GM23338 (cell line): Measurements from ENCODE around the gene SH3GL2. TPM values are rescaled to one million over a fixed set of nuclear protein-coding genes. Genes with fewer than 3 reads are reported as not detected.
A peak's percentile ranks its signal among the peaks of the same experiment; 100 is the strongest.

Experiments used
- ATAC-seq: fragments of 200-7000 bp; cut with Tn5 transposase; 3 replicates; pipeline ENCODE4 v1.9.1; 2020
- DNase-seq: peaks from one replicate; pipeline ENCODE4 v3.0.0-alpha.2; 2015; ENCODE audit warnings: low spot score
- H2AFZ ChIP-seq: fragments of 200-600 bp; sonication (generic); 2 replicates; pipeline ENCODE4 v1.8.0; 2016; ENCODE audit warnings: antibody characterized with exemption, mild to moderate bottlenecking, moderate library complexity
- H3F3A ChIP-seq: fragments of 200-600 bp; sonication (generic); replicated peaks from 2 replicates; pipeline ENCODE4 v1.8.0; 2017; ENCODE audit warnings: antibody characterized with exemption, mixed run types, low read depth
- H3K27ac ChIP-seq: fragments of 200-600 bp; sonication (generic); 2 replicates; pipeline ENCODE4 v1.6.1; 2016; ENCODE audit warnings: low read depth
- H3K27me3 ChIP-seq: fragments of 200-600 bp; sonication (generic); 2 replicates; pipeline ENCODE4 v1.8.0; 2016; ENCODE audit warnings: mild to moderate bottlenecking, mixed run types, moderate library complexity; ENCODE audit not compliant: insufficient read depth
- H3K36me3 ChIP-seq: fragments of 200-600 bp; sonication (generic); 2 replicates; pipeline ENCODE4 v1.8.0; 2016; ENCODE audit warnings: mild to moderate bottlenecking; ENCODE audit not compliant: insufficient read depth
- H3K4me1 ChIP-seq: fragments of 200-600 bp; sonication (generic); 2 replicates; pipeline ENCODE4 v1.8.0; 2016; ENCODE audit warnings: mild to moderate bottlenecking, moderate library complexity; ENCODE audit not compliant: insufficient read depth
- H3K4me2 ChIP-seq: fragments of 200-600 bp; sonication (generic); 2 replicates; pipeline ENCODE4 v1.7.1; 2017; ENCODE audit warnings: mixed run types
- H3K4me3 ChIP-seq: fragments of 200-600 bp; sonication (generic); 2 replicates; pipeline ENCODE4 v1.6.1; 2016; ENCODE audit warnings: mixed run types
- H3K79me2 ChIP-seq: fragments of 200-600 bp; sonication (generic); replicated peaks from 2 replicates; pipeline ENCODE4 v1.8.0; 2017; ENCODE audit warnings: mild to moderate bottlenecking; ENCODE audit not compliant: insufficient read depth
- H3K9me2 ChIP-seq: fragments of 200-600 bp; sonication (generic); 2 replicates; pipeline ENCODE4 v1.8.0; 2017; ENCODE audit not compliant: insufficient read depth
- H4K20me1 ChIP-seq: fragments of 200-600 bp; sonication (generic); replicated peaks from 2 replicates; pipeline ENCODE4 v1.8.0; 2017; ENCODE audit warnings: mild to moderate bottlenecking; ENCODE audit not compliant: insufficient read depth
- H3K27ac Mint-ChIP-seq: 2 replicates; pipeline ENCODE4 v1.8.0; 2020; ENCODE audit warnings: inconsistent platforms, mild to moderate bottlenecking, moderate library complexity, mixed read lengths
- H3K27me3 Mint-ChIP-seq: 3 replicates; pipeline ENCODE4 v1.8.0; 2022; ENCODE audit warnings: low read depth, mild to moderate bottlenecking, moderate library complexity, mixed read lengths, inconsistent platforms; ENCODE audit not compliant: insufficient read depth, poor library complexity
- H3K36me3 Mint-ChIP-seq: 3 replicates; pipeline ENCODE4 v1.8.0; 2021; ENCODE audit warnings: low read depth, mild to moderate bottlenecking, inconsistent platforms, moderate library complexity, mixed read lengths
- H3K4me1 Mint-ChIP-seq: 3 replicates; pipeline ENCODE4 v1.8.0; 2020; ENCODE audit warnings: mild to moderate bottlenecking, inconsistent platforms, mixed read lengths
- H3K4me3 Mint-ChIP-seq: 3 replicates; pipeline ENCODE4 v1.8.0; 2021; ENCODE audit warnings: moderate library complexity, mild to moderate bottlenecking, inconsistent platforms, mixed read lengths
- H3K9me3 Mint-ChIP-seq: 3 replicates; pipeline ENCODE4 v1.8.0; 2020; ENCODE audit warnings: moderate library complexity, mild to moderate bottlenecking, inconsistent platforms, mixed read lengths
- CTCF ChIP-seq, 2 experiments: fragments of 200-600 bp in 1 of 2; sonication (generic) in 1 of 2; conservative IDR thresholded peaks; 2 replicates each; pipeline versions ENCODE4 v1.5.1 to v1.6.1; 2016 to 2017; ENCODE audit warnings: antibody characterized with exemption in 2 of 2, low read depth in 2 of 2, mild to moderate bottlenecking in 2 of 2, moderate library complexity in 1 of 2
- EZH2phosphoT487 ChIP-seq: fragments of 200-600 bp; sonication (generic); IDR thresholded peaks from one replicate; pipeline ENCODE4 v1.8.1; 2018; ENCODE audit warnings: antibody characterized with exemption; ENCODE audit not compliant: unreplicated experiment
- JUNB ChIP-seq: IDR thresholded peaks from one replicate; pipeline ENCODE4 v1.6.1; 2016; ENCODE audit warnings: antibody characterized with exemption; ENCODE audit not compliant: unreplicated experiment
- NANOG ChIP-seq: IDR thresholded peaks from 2 replicates; pipeline ENCODE4 v1.6.1; 2016; ENCODE audit warnings: antibody characterized with exemption, borderline replicate concordance
- STAT1 ChIP-seq: IDR thresholded peaks from one replicate; pipeline ENCODE4 v1.6.1; 2016; ENCODE audit warnings: antibody characterized with exemption; ENCODE audit not compliant: unreplicated experiment
- ZNF114 ChIP-seq: fragments of 250-450 bp; sonication (Bioruptor Pico); IDR thresholded peaks from 2 replicates; pipeline ENCODE4 v1.5.0; 2020; ENCODE audit warnings: mild to moderate bottlenecking, moderate library complexity
- ZNF331 ChIP-seq: fragments of 250-450 bp; sonication (Bioruptor Pico); IDR thresholded peaks from 2 replicates; pipeline ENCODE4 v1.5.0; 2020; ENCODE audit warnings: low read depth, mild to moderate bottlenecking, moderate library complexity
- ZNF462 ChIP-seq: fragments of 250-450 bp; sonication (Bioruptor Pico); IDR thresholded peaks from 2 replicates; pipeline ENCODE4 v1.5.0; 2020; ENCODE audit warnings: mild to moderate bottlenecking, moderate library complexity
- polyA plus RNA-seq: library from polyadenylated mRNA; unstranded; fragments of >200 nt; fragmentation: Nextera tagmentation; extraction: Ambion mirVana; gene quantifications from 2 replicates; pipeline ENCODE4 v1.2.1, GENCODE V29; 2016
- total RNA-seq: library from RNA; depleted of rRNA; stranded (reverse); fragments of >200 nt; shearing (Covaris generic); gene quantifications from 2 replicates; pipeline ENCODE4 v1.2.3, GENCODE V29; 2014

Gene SH3GL2
- total and polyA plus RNA-seq, 2 experiments from 2014 or later, result 5.9 to 8.6 TPM

- no peak overlapping the region for H3K4me3 ChIP-seq
- no peaks in the 10 kb centered on the region for H3K36me3 ChIP-seq
- H4K20me1 ChIP-seq, result no peaks in the 10 kb centered on the region
- no peak overlapping the region for H2AFZ ChIP-seq
- no peaks in the 10 kb centered on the region for H3K9me2 ChIP-seq
- H3K79me2 ChIP-seq, result no peaks in the 10 kb centered on the region
- H3K27ac ChIP-seq, result no peak overlapping the region
- TF ChIP-seq ZNF114 (CRISPR knock-in tag), result no peak
- no peak for TF ChIP-seq EZH2phosphoT487
- no peak for TF ChIP-seq NANOG
- TF ChIP-seq ZNF331 (CRISPR knock-in tag), result no peak
- TF ChIP-seq ZNF462 (CRISPR knock-in tag), result no peak
- TF ChIP-seq JUNB, result no peak
- no peak for TF ChIP-seq CTCF (conservative IDR thresholded peaks at IDR 0.05; ENCODE audit: low read depth in 2 of 2)
- TF ChIP-seq STAT1, result no peak
- peaks cover 17% of the 10 kb centered on the region; the same call in 2 of the 3 replicates for H3K4me1 Mint-ChIP-seq
- H3K4me2 ChIP-seq, result 0 out of 2 replicates have a peak overlapping the region, but pooled peaks have one; percentile 24
- H3K4me3 Mint-ChIP-seq, result no peak overlapping the region
- no peaks in the 10 kb centered on the region for H3K36me3 Mint-ChIP-seq
- peak overlapping the region; percentile 13; the same call in 1 of the 2 replicates for H3K27ac Mint-ChIP-seq
- H3K9me3 Mint-ChIP-seq, result no peaks in the 10 kb centered on the region
- no peaks in the 10 kb centered on the region for H3K27me3 Mint-ChIP-seq
- H3K4me1 ChIP-seq, result peaks cover 28% of the 10 kb centered on the region
- DNase-seq, result no peak
- ATAC-seq, result no peak
- H3K27me3 ChIP-seq, result no peaks in the 10 kb centered on the region
- H3F3A ChIP-seq, result no peaks in the 10 kb centered on the region
Observed at GRCh38 chr9:17656889-17657288, 78.0 kb downstream of the SH3GL2 start.
